ENCODE data around the gene SLC6A17.

SLC6A17 gene

GRCh38 chr1:110150330-110151174, at the start of gene SLC6A17:
TSS of gene SLC6A17 (plus strand) at chr1:110150494. CDS start at chr1:110166930, 16,436 bp downstream.
- peak; percentile 47 to 62 for DNase-seq

- DNase-seq = no peak
These were observed 48.2 kb upstream of the SLC6A17 start for GRCh38 chr1:110102081-110102480.

- peak; percentile 47 to 62 for DNase-seq
These were observed 44.0 kb upstream of the SLC6A17 start for GRCh38 chr1:110106013-110106941.

- DNase-seq = no peak
These were observed 42.3 kb upstream of the SLC6A17 start for GRCh38 chr1:110107867-110108469.

- DNase-seq = no peak
These were observed 39.2 kb upstream of the SLC6A17 start for GRCh38 chr1:110111081-110111480.

GRCh38 chr1:110112143-110112542, 38.2 kb upstream of the SLC6A17 start, which contains the start of gene UBL4B:
TSS of gene UBL4B (plus strand) at chr1:110112443. CDS start at chr1:110112535, 92 bp downstream.
- no peak for DNase-seq

GRCh38 chr1:110112656-110113055, 37.6 kb upstream of the SLC6A17 start:
- no peak for DNase-seq

GRCh38 chr1:110113551-110113950, 36.7 kb upstream of the SLC6A17 start:
- no peak for DNase-seq

- DNase-seq = no peak
These were observed 36.1 kb upstream of the SLC6A17 start for GRCh38 chr1:110114173-110114572.

GRCh38 chr1:110114784-110115183, 35.5 kb upstream of the SLC6A17 start:
- no peak for DNase-seq

- no peak for DNase-seq
These were observed 31.5 kb upstream of the SLC6A17 start for GRCh38 chr1:110118636-110119396.

GRCh38 chr1:110119843-110120242, 30.5 kb upstream of the SLC6A17 start:
- DNase-seq = no peak

GRCh38 chr1:110120960-110121561, 29.2 kb upstream of the SLC6A17 start:
- DNase-seq = no peak

- DNase-seq = no peak
These were observed 27.1 kb upstream of the SLC6A17 start for GRCh38 chr1:110123224-110123623.

- no peak for DNase-seq
These were observed 24.5 kb upstream of the SLC6A17 start for GRCh38 chr1:110125810-110126209.

GRCh38 chr1:110130113-110130591, 20.1 kb upstream of the SLC6A17 start:
- no peak for DNase-seq

- DNase-seq = no peak
These were observed 19.3 kb upstream of the SLC6A17 start for GRCh38 chr1:110130989-110131388.

- no peak for DNase-seq
These were observed 17.6 kb upstream of the SLC6A17 start for GRCh38 chr1:110132682-110133081.

GRCh38 chr1:110133436-110133835, 16.9 kb upstream of the SLC6A17 start:
- DNase-seq = no peak

GRCh38 chr1:110134050-110134595, 16.2 kb upstream of the SLC6A17 start:
- no peak for DNase-seq

- no peak for DNase-seq
These were observed 15.0 kb upstream of the SLC6A17 start for GRCh38 chr1:110135246-110135645.

All from stimulated activated CD4-positive, alpha-beta T cell treated with anti-CD3 and anti-CD28 coated beads, Interleukin-2, amount 100 ng/mL, for 48 hours (primary cell).